Neural progenitor cell (in vitro differentiated cells): ENCODE measurements around the gene KATNIP.

Experiments used
- EZH2 ChIP-seq: fragments of 200-600 bp; sonication (generic); IDR thresholded peaks from 2 replicates; pipeline ENCODE4 v1.6.1; 2017; ENCODE audit warnings: antibody characterized with exemption, mild to moderate bottlenecking, moderate library complexity
- TF ChIP-seq, protein P1 (sequence below): fragments of 200-600 bp; sonication (generic); IDR thresholded peaks from 2 replicates; pipeline ENCODE4 v1.5.1; 2017; ENCODE audit warnings: antibody characterized with exemption, mild to moderate bottlenecking

DNA sequence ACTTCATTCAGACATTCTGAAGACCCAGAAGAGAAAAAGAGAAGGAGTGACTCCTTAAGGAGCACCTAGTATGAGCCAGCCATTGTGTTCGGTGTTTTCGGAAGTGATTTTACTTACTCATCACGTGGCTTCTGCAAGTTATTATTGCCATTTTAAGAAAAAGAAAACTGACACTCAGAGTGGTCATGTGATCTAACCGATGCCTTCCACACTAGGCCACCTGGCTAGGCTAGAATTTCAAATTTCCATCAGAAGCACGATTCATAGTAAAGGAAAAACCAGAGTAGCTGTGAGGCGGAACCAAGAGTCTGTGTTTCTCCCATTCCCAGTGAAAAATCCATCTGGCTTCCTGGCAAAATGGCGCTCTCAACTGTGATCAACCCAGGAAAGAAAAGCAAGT, 32.3 kb upstream of the KATNIP start:
- TF ChIP-seq, protein P1, sequence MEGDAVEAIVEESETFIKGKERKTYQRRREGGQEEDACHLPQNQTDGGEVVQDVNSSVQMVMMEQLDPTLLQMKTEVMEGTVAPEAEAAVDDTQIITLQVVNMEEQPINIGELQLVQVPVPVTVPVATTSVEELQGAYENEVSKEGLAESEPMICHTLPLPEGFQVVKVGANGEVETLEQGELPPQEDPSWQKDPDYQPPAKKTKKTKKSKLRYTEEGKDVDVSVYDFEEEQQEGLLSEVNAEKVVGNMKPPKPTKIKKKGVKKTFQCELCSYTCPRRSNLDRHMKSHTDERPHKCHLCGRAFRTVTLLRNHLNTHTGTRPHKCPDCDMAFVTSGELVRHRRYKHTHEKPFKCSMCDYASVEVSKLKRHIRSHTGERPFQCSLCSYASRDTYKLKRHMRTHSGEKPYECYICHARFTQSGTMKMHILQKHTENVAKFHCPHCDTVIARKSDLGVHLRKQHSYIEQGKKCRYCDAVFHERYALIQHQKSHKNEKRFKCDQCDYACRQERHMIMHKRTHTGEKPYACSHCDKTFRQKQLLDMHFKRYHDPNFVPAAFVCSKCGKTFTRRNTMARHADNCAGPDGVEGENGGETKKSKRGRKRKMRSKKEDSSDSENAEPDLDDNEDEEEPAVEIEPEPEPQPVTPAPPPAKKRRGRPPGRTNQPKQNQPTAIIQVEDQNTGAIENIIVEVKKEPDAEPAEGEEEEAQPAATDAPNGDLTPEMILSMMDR: no peak
- no peak for TF ChIP-seq EZH2
